Putamen (tissue), 1 donor: ENCODE results near the gene UNC93A.
"Not testable (repeated sequence)": the region's sequence is repeated elsewhere in the genome, so short reads cannot be mapped to it uniquely, and the experiment has no call there.

ENCODE experiments used
- DNase-seq: peaks from one replicate; pipeline ENCODE4 v3.0.0-alpha.2; 2016; ENCODE audit warnings: low spot score

The UNC93A gene

DNA sequence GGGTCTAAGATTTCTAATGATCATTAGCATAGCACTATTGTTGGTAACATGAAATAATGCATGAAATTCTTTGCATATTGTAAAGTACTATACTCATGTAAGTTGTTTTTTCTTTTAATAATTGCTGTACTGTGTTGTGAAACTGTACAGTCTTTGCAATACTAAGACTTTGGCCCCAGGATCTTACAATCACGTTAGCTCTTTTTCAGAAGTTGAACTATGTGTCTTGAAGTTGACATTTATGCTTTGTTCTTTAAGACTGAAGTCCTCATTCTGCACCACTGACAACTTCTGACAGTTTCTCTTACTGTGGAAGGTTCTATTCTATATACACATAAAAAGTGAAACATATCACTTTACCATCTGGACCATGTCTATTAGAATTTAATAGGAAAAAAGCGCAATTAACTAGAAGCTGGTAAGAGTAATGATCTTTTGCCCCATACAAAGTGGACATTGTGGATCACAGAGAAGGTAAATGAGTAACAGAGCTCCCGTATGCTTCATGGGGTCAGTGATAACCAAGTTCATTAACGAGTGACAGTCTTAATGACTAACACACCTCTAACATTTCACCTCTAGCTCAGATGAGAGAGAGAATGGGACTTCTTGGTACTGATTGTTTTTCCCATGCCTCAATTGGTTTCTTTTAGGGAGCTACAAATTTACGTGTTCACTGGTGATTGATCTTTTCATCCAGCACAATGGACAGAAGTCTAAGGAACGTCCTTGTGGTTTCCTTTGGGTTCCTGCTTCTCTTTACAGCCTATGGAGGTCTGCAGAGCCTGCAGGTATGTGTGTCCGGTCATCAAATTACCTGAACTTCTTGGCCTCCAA lies at the start of gene UNC93A:
Gene UNC93A (plus strand): TSS at position 530 of the 837 bp plus-strand sequence. CDS start 175 bp downstream, at position 705.
- no peak for DNase-seq

DNA sequence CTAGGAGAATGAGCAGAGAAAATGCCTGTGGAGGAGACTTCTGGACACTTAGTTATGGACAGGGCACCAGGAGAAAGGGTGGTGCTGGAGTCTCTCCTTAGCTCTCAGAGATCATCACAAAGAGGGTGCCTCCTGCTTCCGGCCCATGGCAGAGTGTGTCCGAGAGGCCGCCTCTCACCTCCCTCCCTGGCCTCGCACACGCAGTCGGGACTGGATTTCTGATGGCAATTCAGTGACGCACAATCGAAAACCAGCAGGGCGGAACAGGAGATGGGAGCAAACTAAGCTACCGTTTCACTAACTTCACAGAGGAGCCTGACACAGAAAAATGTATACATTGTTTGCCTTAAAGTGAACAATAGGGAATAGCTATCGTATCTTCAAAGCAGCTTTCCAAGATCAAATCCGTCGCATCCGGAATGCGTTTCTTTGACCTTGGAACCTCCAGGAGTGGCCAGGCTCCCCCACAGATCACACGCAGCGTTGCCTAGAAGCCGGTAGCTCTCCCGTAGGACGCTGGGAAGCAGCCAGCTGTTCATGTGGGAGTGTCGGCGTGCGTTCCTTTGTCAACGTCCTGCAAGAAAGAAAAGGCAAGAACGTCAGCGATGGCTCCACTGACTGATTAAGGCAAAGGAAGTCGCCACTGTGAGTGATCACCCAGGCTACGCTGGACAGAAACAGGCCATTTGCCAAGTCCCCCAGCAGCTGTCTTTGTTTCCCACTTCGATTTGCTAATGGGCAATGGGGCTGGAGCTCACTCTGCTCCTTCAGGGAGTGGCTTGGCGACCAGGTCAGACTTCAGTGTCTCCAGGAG lies 49.6 kb upstream of the UNC93A start:
- DNase-seq = not testable (repeated sequence)

DNA sequence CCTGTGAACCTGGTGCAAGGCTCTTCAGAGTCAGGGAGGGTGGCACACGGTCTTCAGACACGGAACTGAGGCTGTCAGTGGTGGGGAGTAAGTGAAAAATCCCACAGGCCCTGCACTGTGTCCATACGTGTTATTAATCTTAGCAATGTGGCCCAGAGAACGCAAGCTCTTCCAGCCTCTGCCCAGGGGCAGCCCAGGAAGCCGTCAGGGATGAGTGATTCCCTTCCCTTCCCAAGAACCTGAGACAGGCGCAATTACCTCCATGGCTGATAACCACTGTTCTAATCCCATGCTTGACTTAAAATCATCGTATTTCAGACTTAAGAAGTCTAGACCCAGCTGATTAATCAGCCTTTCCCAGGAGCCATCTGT lies 49.0 kb upstream of the UNC93A start:
- DNase-seq = not testable (repeated sequence)

DNA sequence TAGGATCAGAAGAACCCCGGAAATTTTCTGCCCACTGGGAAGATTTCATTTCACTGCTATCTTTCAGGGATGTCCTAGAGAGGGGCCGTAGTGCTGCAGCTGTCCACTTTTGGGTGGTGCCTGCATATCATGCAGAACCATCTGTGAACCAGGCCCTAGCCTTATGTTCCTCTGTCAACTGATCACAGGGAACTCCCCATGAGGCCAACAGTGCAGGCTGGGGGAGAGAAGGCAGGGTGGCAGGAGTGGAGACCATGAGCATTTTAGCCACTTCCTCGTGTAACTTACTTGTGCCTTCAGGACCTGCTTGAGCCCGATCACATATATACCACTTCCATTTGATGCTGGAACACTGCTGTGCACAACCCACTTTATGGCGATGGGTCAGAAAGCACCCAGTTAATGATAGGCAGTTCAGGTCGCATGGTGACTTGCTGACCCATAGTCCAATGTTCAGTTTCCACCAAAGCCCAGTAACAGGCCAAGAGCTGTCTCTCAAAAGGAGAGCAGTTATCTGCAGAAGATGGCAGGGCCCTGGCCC lies 48.5 kb upstream of the UNC93A start:
- not testable (repeated sequence) for DNase-seq

DNA sequence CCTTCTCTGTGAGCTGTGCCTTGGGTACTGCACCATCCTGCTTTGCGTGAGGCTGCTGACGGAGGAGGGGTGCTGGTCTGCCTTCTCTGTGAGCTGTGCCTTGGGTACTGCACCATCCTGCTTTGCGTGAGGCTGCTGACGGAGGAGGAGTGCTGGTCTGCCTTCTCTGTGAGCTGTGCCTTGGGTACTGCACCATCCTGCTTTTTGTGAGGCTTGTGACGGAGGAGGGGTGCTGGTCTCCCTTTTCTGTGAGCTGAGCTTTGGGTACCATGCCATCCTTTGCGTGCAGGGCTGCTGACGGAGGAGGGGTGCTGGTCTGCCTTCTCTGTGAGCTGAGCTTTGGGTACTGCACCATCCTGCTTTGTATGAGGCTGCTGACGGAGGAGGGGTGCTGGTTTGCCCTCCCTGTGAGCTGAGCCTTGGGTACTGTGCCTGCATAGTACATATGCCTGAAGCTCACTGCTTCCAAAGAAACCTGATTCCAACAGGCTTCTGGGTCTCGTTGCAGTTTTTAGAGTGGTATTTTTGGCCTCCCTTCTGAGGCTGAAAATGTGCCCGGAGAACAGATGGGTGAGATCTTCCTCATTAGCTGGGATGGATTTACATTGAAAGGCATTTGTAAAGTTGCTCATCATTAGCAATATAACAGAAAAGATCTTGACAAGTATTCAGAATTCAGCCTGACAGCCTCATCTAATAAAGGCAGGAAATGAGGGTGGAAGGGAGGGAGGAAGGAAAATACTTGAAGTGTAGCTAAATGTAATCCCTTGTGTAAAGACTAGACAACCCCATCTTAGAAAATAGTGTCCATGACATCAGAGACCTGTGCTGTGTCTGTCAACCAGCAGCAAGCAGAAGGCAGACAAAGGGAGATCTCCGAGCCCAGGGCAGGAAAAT lies 46.8 kb upstream of the UNC93A start:
- no peak for DNase-seq

DNA sequence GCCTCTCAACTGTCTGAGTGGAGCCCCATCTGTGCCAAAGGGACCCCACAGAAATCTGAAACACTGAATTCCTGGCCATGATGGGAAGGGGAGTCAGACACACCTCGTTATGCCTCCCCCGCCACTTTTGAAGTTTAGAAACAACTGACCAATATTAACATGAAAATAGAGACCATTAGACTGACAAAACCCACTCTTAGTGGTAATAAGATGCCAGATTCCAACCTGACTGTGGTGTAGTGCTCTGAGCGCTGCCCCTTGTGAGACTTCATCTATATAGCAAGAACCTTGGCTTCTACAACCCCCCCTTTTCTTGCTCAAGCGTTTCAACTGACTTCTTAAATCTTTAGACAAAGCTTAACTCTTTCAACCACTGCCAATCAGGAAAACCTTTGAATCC lies 46.1 kb upstream of the UNC93A start:
- DNase-seq = no peak

DNA sequence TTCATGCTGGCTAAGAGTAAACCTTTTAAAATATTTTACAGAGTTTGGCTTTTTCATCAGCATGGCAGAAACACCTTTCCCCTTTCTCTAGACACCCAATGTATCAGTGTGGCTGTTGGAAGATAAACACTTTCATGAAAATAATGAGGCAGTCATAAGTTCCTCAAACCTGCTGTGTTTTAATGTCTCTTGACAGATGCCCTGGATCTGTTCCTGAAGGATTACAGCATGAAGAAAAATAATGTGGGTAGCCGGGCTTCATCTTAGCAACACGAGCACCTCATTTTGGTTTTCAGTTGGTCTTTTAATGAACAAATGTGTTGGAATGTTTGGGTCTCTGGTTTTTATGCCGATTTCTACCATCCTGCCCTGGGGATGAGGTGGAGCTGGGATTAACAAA lies 45.5 kb upstream of the UNC93A start:
- no peak for DNase-seq

DNA sequence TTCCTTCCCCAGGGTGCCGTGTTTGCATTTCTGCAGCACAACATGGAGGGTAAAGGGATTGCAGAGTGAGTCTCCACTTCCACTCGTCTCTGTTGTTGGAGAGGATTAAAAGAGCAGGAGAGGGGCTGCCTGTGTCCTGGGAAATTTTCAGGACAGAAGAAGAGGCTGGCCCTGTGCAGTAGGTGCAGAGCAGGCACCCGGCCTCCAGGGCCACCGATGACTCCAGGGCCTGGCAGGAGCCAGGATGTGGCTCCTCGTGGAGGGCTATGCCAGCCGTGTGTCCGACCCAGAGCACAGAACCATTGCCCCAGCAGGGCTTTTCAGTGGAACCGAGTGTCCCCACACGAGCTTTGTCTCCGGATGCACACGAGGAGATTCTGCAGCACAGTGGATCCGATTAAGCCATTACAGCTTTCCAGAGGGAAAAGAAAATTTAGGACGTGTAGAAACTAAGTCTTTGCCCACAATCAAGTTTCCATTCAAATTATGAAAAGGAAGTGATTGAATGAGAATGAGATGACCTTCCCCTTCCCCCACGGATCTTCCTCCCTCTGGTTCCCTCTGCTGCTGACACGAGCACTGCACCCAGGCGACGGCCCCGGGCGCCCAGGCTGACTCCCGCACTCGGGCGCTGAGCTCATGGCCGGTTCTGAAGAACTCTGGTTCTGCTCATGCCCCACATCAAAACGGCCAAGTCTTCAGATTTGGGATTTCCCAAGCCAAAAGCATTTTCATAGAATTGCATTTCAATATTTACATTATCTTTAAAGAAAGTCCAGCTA lies 43.1 kb upstream of the UNC93A start:
- DNase-seq = no peak

DNA sequence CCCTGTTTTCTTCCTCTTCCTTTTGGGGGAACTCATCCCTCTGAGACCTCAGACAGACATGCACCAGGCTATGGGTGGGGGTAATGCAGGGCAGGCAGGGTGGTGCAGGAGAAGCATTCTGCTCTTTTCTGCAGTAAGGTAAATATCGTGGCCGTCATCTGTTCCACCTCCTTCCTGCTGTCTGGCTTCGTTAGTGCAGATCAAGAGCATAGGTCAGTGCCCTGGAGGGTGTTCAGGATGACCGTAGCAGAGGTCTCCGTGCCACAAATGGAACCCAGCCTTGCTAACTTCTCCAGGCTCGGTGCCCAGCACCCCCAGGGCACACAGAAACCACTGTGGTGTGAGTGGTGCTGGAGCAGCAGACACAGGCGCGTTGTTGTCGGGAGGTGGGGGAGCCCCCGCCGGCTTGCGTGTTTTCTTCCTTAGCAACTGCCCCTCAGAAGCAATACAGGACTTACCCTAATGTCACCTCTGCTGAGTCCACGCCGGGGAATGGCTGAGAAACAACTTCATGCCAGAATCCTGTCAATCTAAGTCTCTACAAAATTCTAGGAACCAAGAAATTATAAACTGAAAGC lies 42.1 kb upstream of the UNC93A start:
- not testable (repeated sequence) for DNase-seq

DNA sequence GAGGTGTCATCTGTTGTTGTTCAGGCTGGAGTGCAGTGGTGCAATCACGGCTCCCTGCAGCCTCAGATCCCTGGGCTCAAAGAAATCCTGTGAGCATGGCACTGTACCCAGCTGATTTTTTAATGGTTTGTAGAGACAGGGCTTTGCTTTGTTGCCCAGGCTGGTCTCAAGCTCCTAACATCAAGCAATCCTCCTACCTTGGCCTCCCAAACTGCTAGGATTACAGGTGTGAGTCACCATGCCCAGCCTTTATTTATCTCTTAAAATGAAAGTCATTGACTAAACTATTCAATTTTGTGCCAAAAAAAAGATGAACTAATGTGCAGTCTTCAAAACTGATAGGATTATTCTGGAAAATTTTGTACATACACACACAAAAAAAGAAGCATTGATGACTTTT lies 38.8 kb upstream of the UNC93A start:
- DNase-seq = no peak

DNA sequence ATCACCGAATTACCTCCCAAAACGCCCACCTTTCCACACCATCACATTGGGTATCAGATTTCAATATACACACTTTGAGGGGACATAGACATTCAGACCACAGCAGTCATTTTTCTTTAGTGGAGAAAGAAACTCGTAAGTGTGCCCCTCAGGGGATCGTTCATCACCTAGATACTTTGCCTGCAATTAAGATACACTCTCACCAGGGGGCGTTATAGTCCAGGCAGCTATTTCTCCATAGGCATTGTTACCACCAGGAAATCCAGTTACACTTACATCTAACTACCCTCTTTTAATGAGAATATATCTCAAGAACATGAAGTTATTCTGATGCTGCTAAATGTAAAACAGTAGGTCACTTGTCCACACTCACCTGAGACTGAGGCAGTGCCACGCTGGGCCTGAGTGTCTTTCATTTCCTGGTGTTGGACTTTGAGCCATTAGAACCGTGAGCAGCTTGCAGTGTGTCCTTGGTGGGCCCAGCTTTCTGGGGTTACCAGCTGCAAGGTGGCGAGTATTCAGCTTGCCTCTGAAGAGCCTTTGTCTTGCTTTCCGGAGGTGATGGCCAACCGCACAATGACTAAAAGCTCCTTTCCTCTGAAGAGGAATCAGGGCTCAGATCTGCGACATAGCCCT lies 35.1 kb upstream of the UNC93A start:
- no peak for DNase-seq

DNA sequence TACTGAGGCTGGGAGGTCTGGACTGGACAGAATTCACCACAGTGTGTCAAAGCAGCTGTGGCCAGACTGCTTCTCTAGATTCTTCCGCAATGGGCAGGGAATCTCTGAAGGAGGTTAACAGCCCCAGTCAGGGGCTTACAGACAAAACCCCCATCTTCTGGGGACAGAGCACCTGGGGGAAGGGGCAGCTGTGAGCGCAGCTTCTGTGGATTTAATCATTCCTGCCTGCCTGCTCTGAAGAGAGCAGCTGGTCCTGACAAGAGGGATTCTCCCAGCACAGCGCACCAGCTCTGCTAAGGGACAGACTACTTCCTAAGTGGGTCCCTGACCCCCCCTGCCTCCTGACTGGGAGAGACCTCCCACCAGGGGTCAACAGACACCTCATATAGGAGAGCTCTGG lies 32.5 kb upstream of the UNC93A start:
- DNase-seq = no peak

DNA sequence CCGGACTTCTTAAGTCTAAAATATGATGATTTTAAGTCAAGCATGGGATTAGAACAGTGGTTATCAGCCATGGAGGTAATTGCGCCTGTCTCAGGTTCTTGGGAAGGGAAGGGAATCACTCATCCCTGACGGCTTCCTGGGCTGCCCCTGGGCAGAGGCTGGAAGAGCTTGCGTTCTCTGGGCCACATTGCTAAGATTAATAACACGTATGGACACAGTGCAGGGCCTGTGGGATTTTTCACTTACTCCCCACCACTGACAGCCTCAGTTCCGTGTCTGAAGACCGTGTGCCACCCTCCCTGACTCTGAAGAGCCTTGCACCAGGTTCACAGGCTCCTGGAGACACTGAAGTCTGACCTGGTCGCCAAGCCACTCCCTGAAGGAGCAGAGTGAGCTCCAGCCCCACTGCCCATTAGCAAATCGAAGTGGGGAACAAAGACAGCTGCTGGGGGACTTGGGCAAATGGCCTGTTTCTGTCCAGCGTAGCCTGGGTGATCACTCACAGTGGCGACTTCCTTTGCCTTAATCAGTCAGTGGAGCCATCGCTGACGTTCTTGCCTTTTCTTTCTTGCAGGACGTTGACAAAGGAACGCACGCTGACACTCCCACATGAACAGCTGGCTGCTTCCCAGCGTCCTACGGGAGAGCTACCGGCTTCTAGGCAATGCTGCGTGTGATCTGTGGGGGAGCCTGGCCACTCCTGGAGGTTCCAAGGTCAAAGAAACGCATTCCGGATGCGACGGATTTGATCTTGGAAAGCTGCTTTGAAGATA lies 24.9 kb upstream of the UNC93A start:
- not testable (repeated sequence) for DNase-seq

DNA sequence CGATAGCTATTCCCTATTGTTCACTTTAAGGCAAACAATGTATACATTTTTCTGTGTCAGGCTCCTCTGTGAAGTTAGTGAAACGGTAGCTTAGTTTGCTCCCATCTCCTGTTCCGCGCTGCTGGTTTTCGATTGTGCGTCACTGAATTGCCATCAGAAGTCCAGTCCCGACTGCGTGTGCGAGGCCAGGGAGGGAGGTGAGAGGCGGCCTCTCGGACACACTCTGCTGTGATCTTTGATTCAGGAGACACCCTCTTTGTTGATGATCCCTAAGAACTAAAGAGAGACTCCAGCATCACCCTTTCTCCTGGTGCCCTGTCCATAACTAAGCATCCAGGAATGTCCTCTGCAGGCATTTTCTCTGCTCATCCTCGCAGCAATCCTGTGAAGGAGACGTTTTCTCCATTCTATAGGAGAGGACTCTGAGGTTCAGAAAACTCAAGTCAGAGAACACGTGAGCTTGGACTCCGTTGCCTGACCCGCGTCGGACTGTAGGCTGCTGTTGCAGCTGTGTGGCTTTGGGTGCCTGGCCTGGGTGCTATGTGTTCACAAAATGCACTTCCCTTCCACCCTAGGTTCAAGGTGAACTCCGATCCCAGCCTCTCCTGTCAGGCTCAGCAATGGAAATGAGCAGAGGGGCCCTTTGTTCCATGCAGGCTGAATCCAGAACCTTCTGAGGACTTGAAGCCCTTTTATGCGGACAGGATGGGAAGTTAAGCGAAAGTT lies 24.1 kb upstream of the UNC93A start:
- no peak for DNase-seq

DNA sequence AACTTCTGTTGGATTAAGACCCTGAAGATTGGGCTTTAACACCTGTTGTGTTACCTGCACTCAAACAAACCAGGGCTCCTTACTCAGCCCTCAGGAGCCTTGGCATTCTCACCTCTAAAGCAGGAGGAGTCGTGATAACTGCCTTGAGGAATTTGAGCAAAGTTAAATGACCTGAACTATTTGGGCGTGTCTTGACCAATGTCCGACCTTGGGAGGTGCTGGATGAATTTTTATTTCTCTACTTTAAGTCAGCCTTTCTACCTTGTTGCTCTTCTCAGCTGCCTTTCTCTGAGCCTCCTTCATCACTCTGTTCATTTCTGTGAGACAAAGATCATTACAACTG lies 23.6 kb upstream of the UNC93A start:
- not testable (repeated sequence) for DNase-seq

DNA sequence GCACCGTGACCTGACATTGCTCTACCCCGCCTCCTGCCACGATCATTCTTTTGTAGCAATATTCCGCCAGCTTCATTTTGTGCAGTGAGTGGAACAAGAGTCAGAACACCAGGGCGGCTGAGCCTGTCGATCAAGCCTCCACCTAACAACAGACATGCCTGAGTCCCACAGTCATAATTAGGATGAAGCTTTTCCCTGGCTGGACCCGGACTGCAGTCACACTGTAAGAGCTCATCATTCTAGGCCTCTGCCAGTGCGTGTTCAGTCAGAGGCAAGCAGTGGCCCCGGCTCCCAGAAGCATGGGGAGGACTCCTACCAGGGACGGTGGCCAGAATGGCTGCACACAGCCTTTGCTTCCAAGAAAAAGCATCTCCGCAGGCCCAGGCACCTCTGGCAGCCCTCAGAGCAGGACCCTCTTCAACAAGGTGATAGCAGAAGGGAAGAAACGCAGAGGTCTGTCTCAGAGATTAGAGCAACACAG lies 23.2 kb upstream of the UNC93A start:
- no peak for DNase-seq

DNA sequence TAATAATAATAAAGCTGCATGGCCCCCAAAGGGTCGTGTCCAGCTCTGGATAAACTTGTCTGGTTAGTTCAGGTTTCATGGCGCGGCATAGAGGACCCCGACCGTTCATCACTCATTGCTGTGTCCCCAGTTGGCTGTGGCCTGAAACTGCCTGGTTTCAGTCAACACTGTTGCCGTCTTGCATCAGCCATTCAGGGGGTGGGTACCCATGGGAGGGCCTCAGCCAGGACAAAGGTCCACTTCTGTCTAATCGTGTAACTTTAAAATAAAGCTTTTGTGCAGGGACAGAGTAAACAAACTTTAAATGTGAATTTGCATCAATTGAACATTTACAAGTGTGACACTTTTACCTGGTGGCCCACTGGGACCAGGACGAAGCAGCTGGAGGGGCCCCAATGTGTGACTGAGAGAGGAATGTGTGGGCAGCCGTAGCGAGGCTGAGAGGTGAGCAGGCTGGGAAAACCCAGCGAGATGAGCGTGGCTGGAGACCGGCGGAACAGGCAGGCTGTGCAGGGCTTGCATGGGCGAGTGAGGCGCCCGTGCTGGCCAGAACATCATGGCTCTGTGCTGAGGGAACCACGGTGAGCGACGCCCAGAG lies 22.3 kb upstream of the UNC93A start:
- no peak for DNase-seq
